NB4 (cell line): ENCODE measurements around the gene PRUNE2.
"Not testable (repeated sequence)": the region's sequence is repeated elsewhere in the genome, so short reads cannot be mapped to it uniquely, and the experiment has no call there.

Source experiments
- DNase-seq: peaks from one replicate; pipeline ENCODE4 v3.0.0; 2010; ENCODE audit warnings: low read depth
- H3K4me3 ChIP-seq: one replicate; pipeline ENCODE4 v1.5.1; 2011; ENCODE audit warnings: mild to moderate bottlenecking, low read depth, low read length, moderate library complexity
- MYC ChIP-seq: IDR thresholded peaks from 2 replicates; pipeline ENCODE4 v1.6.1; 2011; ENCODE audit warnings: low read depth, low read length
- POLR2A ChIP-seq: IDR thresholded peaks from 2 replicates; pipeline ENCODE4 v1.6.1; 2011; ENCODE audit warnings: mild to moderate bottlenecking; ENCODE audit not compliant: insufficient read length; ENCODE audit errors: extremely low read depth
- TF ChIP-seq, protein P1 (sequence below): IDR thresholded peaks from one replicate; pipeline ENCODE4 v1.5.1; 2012; ENCODE audit warnings: low read depth, low read length
- TF ChIP-seq, protein P2 (sequence below): IDR thresholded peaks from 2 replicates; pipeline ENCODE4 v1.6.1; 2011; ENCODE audit warnings: low read depth, low read length

The PRUNE2 gene

DNA sequence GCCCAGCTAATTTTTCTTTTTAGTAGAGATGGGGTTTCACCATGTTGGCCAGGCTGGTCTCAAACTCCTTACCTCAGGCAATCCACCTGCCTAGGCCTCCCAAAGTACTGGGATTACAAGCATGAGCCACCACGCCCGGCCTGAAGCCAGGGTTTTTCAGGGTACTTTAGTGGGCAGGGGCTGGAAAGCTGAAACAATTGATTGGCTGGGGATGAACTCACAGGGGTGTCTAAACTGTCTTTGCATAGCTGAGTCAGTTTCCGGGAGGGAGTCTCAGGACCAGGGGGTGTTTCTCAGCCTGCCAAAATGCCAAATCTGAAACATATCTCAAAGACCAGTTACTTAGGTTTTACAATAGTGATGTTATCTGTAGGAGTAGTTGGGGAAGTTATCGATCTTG is 46.1 kb downstream of the PRUNE2 start:
- peak; percentile 2 for DNase-seq
- TF ChIP-seq, protein P1, sequence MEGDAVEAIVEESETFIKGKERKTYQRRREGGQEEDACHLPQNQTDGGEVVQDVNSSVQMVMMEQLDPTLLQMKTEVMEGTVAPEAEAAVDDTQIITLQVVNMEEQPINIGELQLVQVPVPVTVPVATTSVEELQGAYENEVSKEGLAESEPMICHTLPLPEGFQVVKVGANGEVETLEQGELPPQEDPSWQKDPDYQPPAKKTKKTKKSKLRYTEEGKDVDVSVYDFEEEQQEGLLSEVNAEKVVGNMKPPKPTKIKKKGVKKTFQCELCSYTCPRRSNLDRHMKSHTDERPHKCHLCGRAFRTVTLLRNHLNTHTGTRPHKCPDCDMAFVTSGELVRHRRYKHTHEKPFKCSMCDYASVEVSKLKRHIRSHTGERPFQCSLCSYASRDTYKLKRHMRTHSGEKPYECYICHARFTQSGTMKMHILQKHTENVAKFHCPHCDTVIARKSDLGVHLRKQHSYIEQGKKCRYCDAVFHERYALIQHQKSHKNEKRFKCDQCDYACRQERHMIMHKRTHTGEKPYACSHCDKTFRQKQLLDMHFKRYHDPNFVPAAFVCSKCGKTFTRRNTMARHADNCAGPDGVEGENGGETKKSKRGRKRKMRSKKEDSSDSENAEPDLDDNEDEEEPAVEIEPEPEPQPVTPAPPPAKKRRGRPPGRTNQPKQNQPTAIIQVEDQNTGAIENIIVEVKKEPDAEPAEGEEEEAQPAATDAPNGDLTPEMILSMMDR: no peak
- H3K4me3 ChIP-seq: no peak overlapping the region

DNA sequence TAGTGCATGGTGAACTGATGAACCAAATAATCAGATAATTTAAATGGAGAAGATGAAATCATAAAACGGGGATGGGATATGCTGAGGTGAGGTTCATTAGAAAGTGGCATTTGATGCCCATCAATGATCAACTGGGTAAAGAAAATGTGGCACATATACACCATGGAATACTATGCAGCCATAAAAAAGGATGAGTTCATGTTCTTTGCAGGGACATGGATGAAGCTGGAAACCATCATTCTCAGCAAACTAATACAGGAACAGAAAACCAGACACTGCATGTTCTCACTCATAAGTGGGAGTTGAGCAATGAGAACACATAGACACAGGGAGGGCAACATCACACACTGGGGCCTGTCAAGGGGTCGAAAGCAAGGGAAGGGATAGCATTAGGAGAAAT is 47.7 kb downstream of the PRUNE2 start:
- DNase-seq, H3K4me3 ChIP-seq: not testable (repeated sequence)

GRCh38 chr9:76856016-76856415 is 49.9 kb downstream of the PRUNE2 start:
- TF ChIP-seq, protein P2, sequence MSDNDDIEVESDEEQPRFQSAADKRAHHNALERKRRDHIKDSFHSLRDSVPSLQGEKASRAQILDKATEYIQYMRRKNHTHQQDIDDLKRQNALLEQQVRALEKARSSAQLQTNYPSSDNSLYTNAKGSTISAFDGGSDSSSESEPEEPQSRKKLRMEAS: no peak
- TF ChIP-seq POLR2A (no peak), MYC (no peak)
- TF ChIP-seq, protein P1: no peak
- no peak for DNase-seq
- H3K4me3 ChIP-seq: no peak overlapping the region

GRCh38 chr9:76855015-76855414 is 50.9 kb downstream of the PRUNE2 start:
- no peak for DNase-seq
- no peak for TF ChIP-seq POLR2A
- TF ChIP-seq, protein P2: no peak
- no peak overlapping the region for H3K4me3 ChIP-seq

DNA sequence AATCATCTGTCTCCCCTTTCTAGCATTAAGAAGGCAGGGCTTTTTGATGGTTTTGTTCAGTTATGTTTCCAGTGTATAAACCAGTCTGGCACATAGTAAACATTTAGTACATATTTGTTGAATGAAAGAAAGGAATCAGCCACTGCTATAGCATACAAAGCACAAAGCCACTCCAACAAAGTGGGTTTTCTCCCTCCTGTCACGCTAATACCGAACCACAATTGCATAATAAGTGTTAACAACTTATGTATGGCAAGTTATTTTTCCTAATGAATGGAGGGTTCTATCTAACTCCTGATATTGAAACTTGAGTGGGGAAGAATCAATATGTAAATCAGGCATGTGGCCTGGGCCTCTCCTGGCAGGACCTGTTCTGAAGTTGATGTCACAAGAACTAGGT is 53.9 kb downstream of the PRUNE2 start:
- TF ChIP-seq POLR2A: no peak
- TF ChIP-seq, protein P2: no peak
- TF ChIP-seq, protein P1: no peak
- no peak for TF ChIP-seq MYC
- H3K4me3 ChIP-seq: no peak overlapping the region
- no peak for DNase-seq

- TF ChIP-seq MYC (no peak), POLR2A (no peak)
- TF ChIP-seq, protein P2: no peak
- TF ChIP-seq, protein P1: no peak
- no peak for DNase-seq
- no peak overlapping the region for H3K4me3 ChIP-seq
Observed at GRCh38 chr9:76846297-76846696, 59.6 kb downstream of the PRUNE2 start.

- TF ChIP-seq, protein P2: no peak
- TF ChIP-seq MYC (no peak), POLR2A (no peak)
- TF ChIP-seq, protein P1: no peak
- no peak for DNase-seq
- no peak overlapping the region for H3K4me3 ChIP-seq
Observed at GRCh38 chr9:76845254-76845653, 60.7 kb downstream of the PRUNE2 start.
